Thoracic aorta (tissue), 2 donors: ENCODE results near the gene LANCL3. TPM values are rescaled to one million over a fixed set of nuclear protein-coding genes. Genes with fewer than 3 reads are reported as not detected.
A peak's percentile ranks its signal among the peaks of the same experiment; 100 is the strongest.

ENCODE experiments used
- ATAC-seq: fragments of 150-250 bp; one replicate; pipeline ENCODE4 v1.8.0; 2017; ENCODE audit warnings: low read depth; ENCODE audit not compliant: insufficient number of reproducible peaks, low FRiP score
- DNase-seq: peaks from one replicate; pipeline ENCODE4 v3.0.0-alpha.2; 2020; ENCODE audit warnings: low spot score
- H3K27ac ChIP-seq, 2 donors: fragments of 200-600 bp; sonication (generic); 1 replicate in 1 of 2; 2 replicates in 1 of 2; pipeline ENCODE4 v1.5.1; 2016; ENCODE audit warnings: mild to moderate bottlenecking in 2 of 2, moderate library complexity in 2 of 2
- H3K27me3 ChIP-seq: fragments of 200-600 bp; sonication (generic); replicated peaks from 2 replicates; pipeline ENCODE4 v1.6.0; 2016; ENCODE audit warnings: mild to moderate bottlenecking; ENCODE audit not compliant: insufficient read depth
- H3K36me3 ChIP-seq: fragments of 200-600 bp; sonication (generic); one replicate; pipeline ENCODE4 v1.5.1; 2016
- H3K4me1 ChIP-seq, 2 donors: fragments of 200-600 bp; sonication (generic); 1 replicate in 1 of 2; 2 replicates in 1 of 2; pipeline versions ENCODE4 v1.5.1 to v1.6.0; 2016; ENCODE audit warnings: low read depth in 2 of 2, mild to moderate bottlenecking in 1 of 2; ENCODE audit not compliant: control insufficient read depth in 1 of 2
- H3K4me3 ChIP-seq: fragments of 200-600 bp; sonication (generic); 2 replicates; pipeline ENCODE4 v1.5.1; 2016; ENCODE audit warnings: mild to moderate bottlenecking
- H3K9me3 ChIP-seq: fragments of 200-600 bp; sonication (generic); 2 replicates; pipeline ENCODE4 v1.5.1; 2016
- total RNA-seq, 2 donors: library from RNA; depleted of rRNA; stranded (reverse); fragments of >200 nt; gene quantifications; one replicate each; pipeline versions ENCODE4 v1.1.0 to v1.2.3, GENCODE V29; 2016
- TF ChIP-seq, protein P1 (sequence below): fragments of 200-600 bp; sonication (generic); IDR thresholded peaks from one replicate; pipeline ENCODE4 v1.5.1; 2019; ENCODE audit warnings: antibody characterized with exemption

The LANCL3 gene
- total RNA-seq, 2 donors from 2014 or later, result 0.95 to 0.99 TPM

DNA sequence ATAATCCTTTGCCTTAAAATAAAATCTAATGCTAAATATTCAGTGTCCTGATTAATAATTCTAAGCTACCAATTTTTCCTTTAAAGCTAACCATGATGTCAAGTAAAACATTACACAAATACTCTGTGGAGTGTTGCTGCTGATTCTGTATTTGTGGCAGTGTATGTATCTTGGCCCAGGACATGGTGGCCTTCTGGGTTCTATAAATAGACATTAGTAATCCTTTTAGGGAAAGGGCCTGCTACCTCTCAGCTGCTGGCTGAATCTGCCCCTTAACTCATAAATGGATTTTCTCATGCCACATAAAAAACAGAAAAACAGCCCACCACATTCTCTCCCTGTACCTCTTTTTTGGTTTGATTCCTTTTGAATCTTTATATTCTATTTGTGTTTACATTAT, 113.0 kb downstream of the LANCL3 start:
- ATAC-seq, result peak; percentile 91
- no peaks in the 10 kb centered on the region for H3K36me3 ChIP-seq
- no peak overlapping the region for H3K4me3 ChIP-seq
- DNase-seq, result peak; percentile 2
- H3K27ac ChIP-seq, result peak overlapping the region; percentile 77 to 78
- H3K27me3 ChIP-seq, result no peaks in the 10 kb centered on the region
- peaks cover 0 to 11% of the 10 kb centered on the region in 2 donors for H3K4me1 ChIP-seq
- no peaks in the 10 kb centered on the region for H3K9me3 ChIP-seq
- TF ChIP-seq, protein P1, sequence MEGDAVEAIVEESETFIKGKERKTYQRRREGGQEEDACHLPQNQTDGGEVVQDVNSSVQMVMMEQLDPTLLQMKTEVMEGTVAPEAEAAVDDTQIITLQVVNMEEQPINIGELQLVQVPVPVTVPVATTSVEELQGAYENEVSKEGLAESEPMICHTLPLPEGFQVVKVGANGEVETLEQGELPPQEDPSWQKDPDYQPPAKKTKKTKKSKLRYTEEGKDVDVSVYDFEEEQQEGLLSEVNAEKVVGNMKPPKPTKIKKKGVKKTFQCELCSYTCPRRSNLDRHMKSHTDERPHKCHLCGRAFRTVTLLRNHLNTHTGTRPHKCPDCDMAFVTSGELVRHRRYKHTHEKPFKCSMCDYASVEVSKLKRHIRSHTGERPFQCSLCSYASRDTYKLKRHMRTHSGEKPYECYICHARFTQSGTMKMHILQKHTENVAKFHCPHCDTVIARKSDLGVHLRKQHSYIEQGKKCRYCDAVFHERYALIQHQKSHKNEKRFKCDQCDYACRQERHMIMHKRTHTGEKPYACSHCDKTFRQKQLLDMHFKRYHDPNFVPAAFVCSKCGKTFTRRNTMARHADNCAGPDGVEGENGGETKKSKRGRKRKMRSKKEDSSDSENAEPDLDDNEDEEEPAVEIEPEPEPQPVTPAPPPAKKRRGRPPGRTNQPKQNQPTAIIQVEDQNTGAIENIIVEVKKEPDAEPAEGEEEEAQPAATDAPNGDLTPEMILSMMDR, result no peak

- DNase-seq, result no peak
- no peaks in the 10 kb centered on the region for H3K9me3 ChIP-seq
- peaks cover 0 to 11% of the 10 kb centered on the region in 2 donors for H3K4me1 ChIP-seq
- peak overlapping the region; percentile 77 to 78 for H3K27ac ChIP-seq
- H3K4me3 ChIP-seq, result peak overlapping the region; percentile 72
- TF ChIP-seq, protein P1, result no peak
- no peaks in the 10 kb centered on the region for H3K36me3 ChIP-seq
- H3K27me3 ChIP-seq, result no peaks in the 10 kb centered on the region
- no peak for ATAC-seq
Measured at GRCh38 chrX:37684973-37685372, 113.5 kb downstream of the LANCL3 start.

GRCh38 chrX:37685381-37686359, 114.2 kb downstream of the LANCL3 start, which contains the start of gene XK:
Gene XK, plus strand, starts transcription at chrX:37685791. Its CDS starts 171 bp downstream, at chrX:37685962.
- ATAC-seq (peak; percentile 43), DNase-seq (no peak)
- Histone ChIP-seq H3K4me3 (peak within 1 kb of the TSS; percentile 72), H3K4me1 (peaks cover 0 to 11% of the 10 kb centered on the region in 2 donors), H3K36me3 (no peaks in the 10 kb centered on the region), H3K27ac (peak within 1 kb of the TSS; percentile 77 to 78), H3K9me3 (no peaks in the 10 kb centered on the region), H3K27me3 (no peaks in the 10 kb centered on the region)
- TF ChIP-seq, protein P1, result no peak

- Histone ChIP-seq H3K9me3 (no peaks in the 10 kb centered on the region), H3K36me3 (no peaks in the 10 kb centered on the region), H3K27ac (peak overlapping the region in 1 of 2 donors; percentile 78), H3K27me3 (no peaks in the 10 kb centered on the region), H3K4me1 (peaks cover 0 to 11% of the 10 kb centered on the region in 2 donors), H3K4me3 (peak overlapping the region; percentile 72)
- ATAC-seq (no peak), DNase-seq (no peak)
- TF ChIP-seq, protein P1, result no peak
Measured at GRCh38 chrX:37686369-37686995, 115.0 kb downstream of the LANCL3 start.

DNA sequence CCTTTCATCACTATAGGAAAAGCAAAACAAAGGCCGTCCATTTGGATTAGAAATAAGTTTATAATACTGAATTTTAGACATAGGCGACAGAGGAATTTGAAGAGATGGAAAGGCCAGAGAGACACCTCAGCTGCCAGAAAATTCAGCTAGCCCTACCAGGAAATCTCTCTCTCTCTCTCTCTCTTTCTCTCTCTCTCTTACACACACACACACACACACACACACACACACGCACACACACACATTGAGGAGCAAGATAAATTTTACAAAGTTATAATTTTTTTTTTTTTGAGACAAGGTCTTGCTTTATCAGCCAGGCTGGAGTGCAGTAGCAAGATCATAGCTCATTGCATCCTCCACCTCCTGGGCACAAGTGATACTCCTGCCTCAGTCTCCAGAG, 115.5 kb downstream of the LANCL3 start:
- Histone ChIP-seq H3K27me3 (no peaks in the 10 kb centered on the region), H3K27ac (no peak overlapping the region), H3K4me3 (no peak overlapping the region), H3K4me1 (peaks cover 0 to 11% of the 10 kb centered on the region in 2 donors), H3K36me3 (no peaks in the 10 kb centered on the region), H3K9me3 (no peaks in the 10 kb centered on the region)
- ATAC-seq (no peak), DNase-seq (no peak)
- TF ChIP-seq, protein P1, result no peak
